ENCODE results near the gene YWHAE.

- TF ChIP-seq EZH2 (IDR thresholded peaks at IDR 0.05; ENCODE audit: insufficient read depth, poor library complexity, severe bottlenecking): no peak
- TF ChIP-seq EZH2phosphoT487 (IDR thresholded peaks at IDR 0.05; ENCODE audit: insufficient read depth, low read depth): no peak
These were observed 75.7 kb downstream of the YWHAE start for GRCh38 chr17:1324201-1324771.

Measured in GM23248 (cell line).